GM12878 (cell line): Measurements from ENCODE around the gene MFNG. TPM values are rescaled to one million over a fixed set of nuclear protein-coding genes. Genes with fewer than 3 reads are reported as not detected.

Experiments
- ATAC-seq: fragments of 200-7000 bp; cut with Tn5 transposase; 3 replicates; pipeline ENCODE4 v1.9.1; 2020; ENCODE audit warnings: mild to moderate bottlenecking, moderate library complexity
- BruUV-seq: library from RNA; stranded (reverse); fragments of 400-500 nt; replicated peaks from 2 replicates; lab custom pipeline; 2021; lab: Mats Ljungman, UMichigan
- CTCF ChIA-PET: fragments of 300-600 bp; sonication (Branson Sonifier 250); formaldehyde crosslinking; extraction: SDS; loops from one replicate; lab custom pipeline; 2021; ENCODE audit warnings: inconsistent platforms; lab: Yijun Ruan, JAX
- POLR2A ChIA-PET: fragments of 350-600 bp; formaldehyde crosslinking; extraction: SDS; loops from one replicate; lab custom pipeline; 2021; ENCODE audit warnings: inconsistent platforms; lab: Charles Lee
- RAD21 ChIA-PET: fragments of 300-600 bp; sonication (Branson Sonifier 250); formaldehyde crosslinking; loops from one replicate; lab custom pipeline; 2023; ENCODE audit warnings: antibody characterized with exemption; ENCODE audit not compliant: unreplicated experiment; lab: Charles Lee
- SMC1A ChIA-PET: fragments of 300-600 bp; sonication (Branson Sonifier 250); formaldehyde crosslinking; loops from one replicate; lab custom pipeline; 2023; ENCODE audit not compliant: unreplicated experiment, uncharacterized antibody; lab: Charles Lee
- DNase-seq: peaks from one replicate; pipeline ENCODE4 v3.0.0-alpha.2; 2011; ENCODE audit warnings: low read depth, low spot score
- FAIRE-seq: peaks from 3 replicates; lab custom pipeline; 2011; peaks lifted over from hg19 to GRCh38; lab: Jason Lieb, UNC
- H2AFZ ChIP-seq: 2 replicates; pipeline ENCODE4 v1.6.0; 2011; ENCODE audit warnings: low read depth, low read length, control low read depth; ENCODE audit not compliant: control insufficient read depth
- H3K27ac ChIP-seq: 2 replicates; pipeline ENCODE4 v1.5.1; 2011; ENCODE audit warnings: control low read depth; ENCODE audit not compliant: control insufficient read depth, insufficient read depth
- H3K27me3 ChIP-seq, 2 experiments: replicated peaks in 1 of 2; 2 replicates each; pipeline versions ENCODE4 v1.6.0 to v1.6.1; 2011; ENCODE audit warnings: low read length in 1 of 2; ENCODE audit not compliant: control insufficient read depth in 2 of 2, insufficient read depth in 2 of 2
- H3K36me3 ChIP-seq, 2 experiments: 2 replicates each; pipeline ENCODE4 v1.5.1; 2011; ENCODE audit warnings: low read length in 1 of 2; ENCODE audit not compliant: control insufficient read depth in 2 of 2, insufficient read depth in 2 of 2
- H3K4me1 ChIP-seq: 2 replicates; pipeline ENCODE4 v1.6.1; 2011; ENCODE audit warnings: mild to moderate bottlenecking, low read length, moderate library complexity, mixed read lengths; ENCODE audit not compliant: control insufficient read depth, insufficient read depth
- H3K4me2 ChIP-seq: 2 replicates; pipeline ENCODE4 v1.6.0; 2011; ENCODE audit warnings: control low read depth; ENCODE audit not compliant: control insufficient read depth, insufficient read depth
- H3K4me3 ChIP-seq: fragments of 200-600 bp; sonication (generic); 2 replicates; pipeline ENCODE4 v1.5.1; 2016
- H3K79me2 ChIP-seq: 2 replicates; pipeline ENCODE4 v1.6.0; 2011; ENCODE audit warnings: low read length; ENCODE audit not compliant: control insufficient read depth, insufficient read depth
- H3K9ac ChIP-seq: 2 replicates; pipeline ENCODE4 v1.8.0; 2011; ENCODE audit warnings: low read length, control low read depth, mixed read lengths; ENCODE audit not compliant: control insufficient read depth, insufficient read depth
- H3K9me3 ChIP-seq: replicated peaks from 3 replicates; pipeline ENCODE4 v1.5.1; 2011; ENCODE audit warnings: mild to moderate bottlenecking, low read length; ENCODE audit not compliant: control insufficient read depth, insufficient read depth
- H4K20me1 ChIP-seq: 2 replicates; pipeline ENCODE4 v1.6.0; 2011; ENCODE audit not compliant: control insufficient read depth, insufficient read depth
- CBX3 ChIP-seq: fragments of 200-600 bp; sonication (generic); IDR thresholded peaks from 2 replicates; pipeline ENCODE4 v1.6.1; 2016; ENCODE audit warnings: low read depth, borderline replicate concordance
- EGR1 ChIP-seq, 2 experiments: IDR thresholded peaks; 1 replicate in 1 of 2; 2 replicates in 1 of 2; pipeline ENCODE4 v1.6.1; 2011 to 2012; ENCODE audit warnings: low read depth in 2 of 2, low read length in 2 of 2, borderline replicate concordance in 1 of 2, mild to moderate bottlenecking in 1 of 2, moderate library complexity in 1 of 2
- EP300 ChIP-seq, 2 experiments: fragments of 150-350 bp in 1 of 2; IDR thresholded peaks; 2 replicates each; pipeline ENCODE4 v1.6.1; 2011 to 2012; ENCODE audit warnings: low read depth in 2 of 2, low read length in 2 of 2, borderline replicate concordance in 1 of 2, improper control_type of control experiment in 1 of 2, inconsistent platforms in 1 of 2; ENCODE audit not compliant: control insufficient read depth in 1 of 2
- FOXK2 ChIP-seq: fragments of 450-650 bp; IDR thresholded peaks from 2 replicates; pipeline ENCODE4 v1.6.1; 2017; ENCODE audit warnings: mild to moderate bottlenecking, moderate library complexity
- FOXM1 ChIP-seq: IDR thresholded peaks from 2 replicates; pipeline ENCODE4 v1.6.1; 2012; ENCODE audit warnings: low read depth, mild to moderate bottlenecking, inconsistent platforms, low read length, moderate library complexity
- IRF4 ChIP-seq: IDR thresholded peaks from 2 replicates; pipeline ENCODE4 v1.6.1; 2011; ENCODE audit warnings: low read depth, low read length
- KDM1A ChIP-seq: fragments of 200-600 bp; sonication (generic); IDR thresholded peaks from 2 replicates; pipeline ENCODE4 v1.6.1; 2016; ENCODE audit warnings: borderline replicate concordance
- NFYA ChIP-seq: IDR thresholded peaks from 2 replicates; pipeline ENCODE4 v1.6.1; 2011; ENCODE audit warnings: low read depth, mild to moderate bottlenecking, low read length, improper control_type of control experiment, borderline replicate concordance
- POLR2AphosphoS5 ChIP-seq: IDR thresholded peaks from 2 replicates; pipeline ENCODE4 v1.6.1; 2011; ENCODE audit warnings: mild to moderate bottlenecking, low read length, inconsistent platforms
- RAD51 ChIP-seq: fragments of 450-650 bp; IDR thresholded peaks from 2 replicates; pipeline ENCODE4 v1.6.1; 2016; ENCODE audit warnings: moderate library complexity, mild to moderate bottlenecking, inconsistent platforms
- RCOR1 ChIP-seq: conservative IDR thresholded peaks from 2 replicates; pipeline ENCODE4 v1.6.1; 2012; ENCODE audit warnings: low read depth, low read length, improper control_type of control experiment
- TCF3 ChIP-seq: IDR thresholded peaks from 2 replicates; pipeline ENCODE4 v1.6.1; 2012; ENCODE audit warnings: low read depth, mild to moderate bottlenecking, low read length, borderline replicate concordance; ENCODE audit not compliant: insufficient read depth
- TCF7 ChIP-seq: IDR thresholded peaks from 2 replicates; pipeline ENCODE4 v1.6.1; 2014; ENCODE audit warnings: antibody characterized with exemption, borderline replicate concordance
- ZNF24 ChIP-seq: fragments of 450-650 bp; IDR thresholded peaks from 2 replicates; pipeline ENCODE4 v1.6.1; 2017; ENCODE audit warnings: antibody characterized with exemption, mild to moderate bottlenecking
- ZZZ3 ChIP-seq: IDR thresholded peaks from 2 replicates; pipeline ENCODE4 v1.6.1; 2011; ENCODE audit warnings: low read depth; ENCODE audit not compliant: control insufficient read depth, insufficient read length
- WGBS: methylation state at CpG from one replicate; pipeline ENCODE4 v1.1.6; 2016; ENCODE audit warnings: low lambda C conversion rate; ENCODE audit not compliant: insufficient replicate concordance, insufficient coverage; ENCODE audit errors: missing lambda C conversion rate; 5-methylcytosine and 5-hydroxymethylcytosine counted together
- in situ Hi-C: fragments of 300-500 bp; cut with MboI; formaldehyde crosslinking; loops from 9 replicates; pipeline ENCODE4 v1.14.3; 2018; ENCODE audit warnings: mixed read lengths
- intact Hi-C: fragments of 100-400 bp; cut with micrococcal nuclease; formaldehyde crosslinking; loops from one replicate; pipeline ENCODE4 v1.14.2; 2022; ENCODE audit not compliant: unreplicated experiment
- polyA plus RNA-seq, 11 experiments: library from polyadenylated mRNA; depleted of rRNA in 4 of 11; unstranded in 6 of 11; stranded (reverse) in 5 of 11; fragments of >200 nt; fragmentation: Nextera tagmentation in 4 of 11; fragmentation: Illumina TruSeq in 1 of 11; extraction: Ambion mirVana in 4 of 11; extraction: Trizol in 1 of 11; gene quantifications; 1 replicate in 1 of 11; 2 replicates in 10 of 11; pipeline versions ENCODE4 v1.2.1 to v1.2.3, GENCODE V29; 2011 to 2016; ENCODE audit warnings: inconsistent platforms in 2 of 11, missing spikeins in 2 of 11, low read depth in 1 of 11
- total RNA-seq, 4 experiments: library from RNA; depleted of rRNA in 3 of 4; stranded (reverse); fragments of >200 nt in 3 of 4; fragmentation: Illumina TruSeq in 1 of 4; extraction: Trizol in 1 of 4; gene quantifications; 2 replicates each; pipeline versions ENCODE4 v1.2.1 to v1.2.3, GENCODE V29; 2013 to 2021
- TF ChIP-seq, protein P1 (sequence below): fragments of 450-650 bp; IDR thresholded peaks from 2 replicates; pipeline ENCODE4 v1.6.1; 2016; ENCODE audit warnings: mild to moderate bottlenecking
- TF ChIP-seq, protein P2 (sequence below): fragments of 450-650 bp; conservative IDR thresholded peaks from 2 replicates; pipeline ENCODE4 v1.6.1; 2017; ENCODE audit warnings: mild to moderate bottlenecking, moderate library complexity

MFNG gene
- total and polyA plus RNA-seq, 10 of the 15 experiments (the other 5 are each of a cell fraction or from before 2014, with no cell fraction given), result 11.5 to 117 (median 68.5) TPM

DNA sequence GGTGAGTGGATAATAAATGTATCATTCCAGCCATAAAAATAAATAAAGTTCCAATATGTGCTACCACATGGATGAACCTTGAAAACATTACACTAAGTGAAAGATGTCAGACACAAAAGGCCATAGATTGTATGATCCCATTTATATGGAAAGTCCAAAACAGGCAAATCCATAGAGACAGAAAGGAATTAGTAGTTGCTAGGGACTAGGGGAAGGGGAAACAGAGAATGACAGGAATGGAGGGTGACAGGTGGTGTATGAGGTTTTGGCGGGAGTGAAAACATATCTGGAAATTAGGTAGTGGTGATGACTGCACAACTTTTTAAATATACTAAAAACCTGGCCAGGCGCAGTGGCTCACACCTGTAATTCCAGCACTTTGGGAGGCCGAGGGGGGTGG, 48.3 kb upstream of the MFNG start:
- ChIA-PET POLR2A (no interaction called here), RAD21 (interaction anchor here (1.8 to 2.7 kb wide), 3 partner anchors 32 to 74 kb away, joined by 4 to 13 read pairs (median 6); no protein-coding TSS in a partner anchor), SMC1A (interaction anchor here (1.0 to 1.4 kb wide), 2 partner anchors 58 to 74 kb away, joined by 3 read pairs; partner anchors contain the start of gene GGA1), CTCF (interaction anchor here (1.0 to 2.9 kb wide), 4 partner anchors 27 to 58 kb away, joined by 4 to 20 read pairs (median 8); no protein-coding TSS in a partner anchor)
- no TSS peak for BruUV-seq
- in situ Hi-C loops (no loop called here), intact Hi-C loops (loop anchor here (10.0 kb wide), 2 partner anchors 330 to 400 kb away; no protein-coding TSS in a partner anchor)
- no peak for ATAC-seq
- TF ChIP-seq KDM1A (no peak), CBX3 (no peak), FOXK2 (no peak), EP300 (IDR thresholded peaks at IDR 0.05; ENCODE audit: borderline replicate concordance in 1 of 2, control insufficient read depth in 1 of 2, low read depth in 2 of 2, low read length in 2 of 2) (no peak), TCF3 (no peak), IRF4 (no peak), FOXM1 (no peak), TCF7 (no peak), ZNF24 (no peak), RCOR1 (no peak), EGR1 (IDR thresholded peaks at IDR 0.05; ENCODE audit: borderline replicate concordance in 1 of 2, low read depth in 2 of 2, low read length in 2 of 2) (no peak), NFYA (no peak), ZZZ3 (no peak), POLR2AphosphoS5 (no peak), RAD51 (no peak)
- TF ChIP-seq, protein P1, sequence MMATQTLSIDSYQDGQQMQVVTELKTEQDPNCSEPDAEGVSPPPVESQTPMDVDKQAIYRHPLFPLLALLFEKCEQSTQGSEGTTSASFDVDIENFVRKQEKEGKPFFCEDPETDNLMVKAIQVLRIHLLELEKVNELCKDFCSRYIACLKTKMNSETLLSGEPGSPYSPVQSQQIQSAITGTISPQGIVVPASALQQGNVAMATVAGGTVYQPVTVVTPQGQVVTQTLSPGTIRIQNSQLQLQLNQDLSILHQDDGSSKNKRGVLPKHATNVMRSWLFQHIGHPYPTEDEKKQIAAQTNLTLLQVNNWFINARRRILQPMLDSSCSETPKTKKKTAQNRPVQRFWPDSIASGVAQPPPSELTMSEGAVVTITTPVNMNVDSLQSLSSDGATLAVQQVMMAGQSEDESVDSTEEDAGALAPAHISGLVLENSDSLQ, result no peak
- TF ChIP-seq, protein P2, sequence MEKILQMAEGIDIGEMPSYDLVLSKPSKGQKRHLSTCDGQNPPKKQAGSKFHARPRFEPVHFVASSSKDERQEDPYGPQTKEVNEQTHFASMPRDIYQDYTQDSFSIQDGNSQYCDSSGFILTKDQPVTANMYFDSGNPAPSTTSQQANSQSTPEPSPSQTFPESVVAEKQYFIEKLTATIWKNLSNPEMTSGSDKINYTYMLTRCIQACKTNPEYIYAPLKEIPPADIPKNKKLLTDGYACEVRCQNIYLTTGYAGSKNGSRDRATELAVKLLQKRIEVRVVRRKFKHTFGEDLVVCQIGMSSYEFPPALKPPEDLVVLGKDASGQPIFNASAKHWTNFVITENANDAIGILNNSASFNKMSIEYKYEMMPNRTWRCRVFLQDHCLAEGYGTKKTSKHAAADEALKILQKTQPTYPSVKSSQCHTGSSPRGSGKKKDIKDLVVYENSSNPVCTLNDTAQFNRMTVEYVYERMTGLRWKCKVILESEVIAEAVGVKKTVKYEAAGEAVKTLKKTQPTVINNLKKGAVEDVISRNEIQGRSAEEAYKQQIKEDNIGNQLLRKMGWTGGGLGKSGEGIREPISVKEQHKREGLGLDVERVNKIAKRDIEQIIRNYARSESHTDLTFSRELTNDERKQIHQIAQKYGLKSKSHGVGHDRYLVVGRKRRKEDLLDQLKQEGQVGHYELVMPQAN, result no peak
- Histone ChIP-seq H3K4me3 (no peak overlapping the region), H3K9ac (no peak overlapping the region), H3K27ac (no peak overlapping the region), H3K4me2 (no peak overlapping the region), H4K20me1 (no peaks in the 10 kb centered on the region), H3K36me3 (no peaks in the 10 kb centered on the region), H3K27me3 (no peaks in the 10 kb centered on the region), H3K9me3 (no peaks in the 10 kb centered on the region), H3K4me1 (peaks cover 16% of the 10 kb centered on the region), H3K79me2 (no peaks in the 10 kb centered on the region), H2AFZ (no peak overlapping the region)
- WGBS, result 63% methylated on average over 3 of the region's 3 CpGs
- no peak for DNase-seq
- FAIRE-seq, result no peak
